ENCODE results near the gene REXO5.

GRCh38 chr16:20766294-20766693 lies 40.0 kb upstream of the REXO5 start:
- no peak for TF ChIP-seq EZH2 (IDR thresholded peaks at IDR 0.05; ENCODE audit: insufficient read depth, low read length)
- TF ChIP-seq CTCF (IDR thresholded peaks at IDR 0.05; ENCODE audit: insufficient read depth, low read depth, low read length): no peak
